Stimulated activated CD8-positive, alpha-beta memory T cell treated with anti-CD3 and anti-CD28 coated beads, Interleukin-12 subunit alpha, Interleukin-12 subunit beta, amount 100 ng/mL, for 4 hours (primary cell): Measurements from ENCODE around the gene ALDH18A1.
"Not testable (repeated sequence)": the region's sequence is repeated elsewhere in the genome, so short reads cannot be mapped to it uniquely, and the experiment has no call there.

Experiments
- DNase-seq: peaks from one replicate; pipeline ENCODE4 v3.0.0-alpha.2; 2020; ENCODE audit warnings: low read depth

Gene ALDH18A1

GRCh38 chr10:95650232-95650631, 6.3 kb downstream of the ALDH18A1 start:
- DNase-seq, result no peak

- no peak for DNase-seq
Observed at GRCh38 chr10:95648138-95648537, 8.4 kb downstream of the ALDH18A1 start.

GRCh38 chr10:95646160-95646559, 10.4 kb downstream of the ALDH18A1 start:
- no peak for DNase-seq

- no peak for DNase-seq
Observed at GRCh38 chr10:95644901-95645300, 11.6 kb downstream of the ALDH18A1 start.

GRCh38 chr10:95640891-95641315, 15.6 kb downstream of the ALDH18A1 start:
- no peak for DNase-seq

- no peak for DNase-seq
Observed at GRCh38 chr10:95637911-95638310, 18.6 kb downstream of the ALDH18A1 start.

- DNase-seq, result no peak
Observed at GRCh38 chr10:95637140-95637539, 19.4 kb downstream of the ALDH18A1 start.

- no peak for DNase-seq
Observed at GRCh38 chr10:95635319-95635733, 21.2 kb downstream of the ALDH18A1 start.

- no peak for DNase-seq
Observed at GRCh38 chr10:95628786-95629185, 27.7 kb downstream of the ALDH18A1 start.

GRCh38 chr10:95626500-95626899, 30.0 kb downstream of the ALDH18A1 start:
- no peak for DNase-seq

- DNase-seq, result not testable (repeated sequence)
Observed at GRCh38 chr10:95620415-95620814, 36.1 kb downstream of the ALDH18A1 start.

- no peak for DNase-seq
Observed at GRCh38 chr10:95618101-95618500, 38.4 kb downstream of the ALDH18A1 start.

GRCh38 chr10:95616446-95616845, 40.1 kb downstream of the ALDH18A1 start:
- DNase-seq, result no peak

- DNase-seq, result no peak
Observed at GRCh38 chr10:95613330-95613729, 43.2 kb downstream of the ALDH18A1 start.

GRCh38 chr10:95610727-95611126, 45.8 kb downstream of the ALDH18A1 start:
- no peak for DNase-seq

- no peak for DNase-seq
Observed at GRCh38 chr10:95606922-95607321, 49.6 kb downstream of the ALDH18A1 start.

- DNase-seq, result no peak
Observed at GRCh38 chr10:95605163-95605562, 51.3 kb downstream of the ALDH18A1 start.

GRCh38 chr10:95604630-95605029, 51.9 kb downstream of the ALDH18A1 start:
- no peak for DNase-seq

- no peak for DNase-seq
Observed at GRCh38 chr10:95602382-95602781, 54.1 kb downstream of the ALDH18A1 start.

GRCh38 chr10:95601116-95601719, 55.3 kb downstream of the ALDH18A1 start:
- no peak for DNase-seq

GRCh38 chr10:95600158-95600557, 56.4 kb downstream of the ALDH18A1 start:
- DNase-seq, result no peak

- DNase-seq, result no peak
Observed at GRCh38 chr10:95597788-95598187, 58.7 kb downstream of the ALDH18A1 start.

- DNase-seq, result no peak
Observed at GRCh38 chr10:95588025-95588424, 68.5 kb downstream of the ALDH18A1 start.

- no peak for DNase-seq
Observed at GRCh38 chr10:95579835-95580535, 76.5 kb downstream of the ALDH18A1 start.
